Measurements from ENCODE around the gene ANXA5.

Gene ANXA5

DNA sequence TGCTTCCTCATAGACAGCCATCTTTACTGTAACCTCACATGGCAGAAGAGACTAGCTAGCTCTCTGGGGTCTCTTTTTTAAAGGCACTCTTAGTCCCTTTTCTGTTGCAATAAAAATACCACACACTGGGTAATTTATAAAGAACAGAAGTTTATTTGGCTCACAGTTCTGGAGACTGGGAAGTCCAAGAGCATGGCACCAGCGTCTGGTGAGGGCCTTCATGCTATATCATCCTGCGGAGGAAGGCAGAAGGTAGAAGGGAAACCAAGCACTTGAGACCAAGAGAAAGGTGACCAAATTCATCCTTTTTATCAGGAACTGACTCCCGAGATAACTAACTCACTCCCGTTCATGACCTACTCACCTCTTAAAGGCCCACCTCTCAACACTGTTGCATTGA, 5.4 kb upstream of the ANXA5 start:
- H3K4me1 ChIP-seq (ENCODE audit: control insufficient read depth, insufficient read depth, low read length) = no peaks in the 10 kb centered on the region
- CTCF ChIA-PET = no interaction called here

GRCh38 chr4:121701263-121701662, 4.5 kb upstream of the ANXA5 start:
- H3K9me3 ChIP-seq (ENCODE audit: control insufficient read depth, insufficient read depth, low read depth, low read length) = no peaks in the 10 kb centered on the region
- no peak overlapping the region for H3K27ac ChIP-seq (ENCODE audit: extremely low read depth, low read depth, low read length)
- TF ChIP-seq, protein P1, sequence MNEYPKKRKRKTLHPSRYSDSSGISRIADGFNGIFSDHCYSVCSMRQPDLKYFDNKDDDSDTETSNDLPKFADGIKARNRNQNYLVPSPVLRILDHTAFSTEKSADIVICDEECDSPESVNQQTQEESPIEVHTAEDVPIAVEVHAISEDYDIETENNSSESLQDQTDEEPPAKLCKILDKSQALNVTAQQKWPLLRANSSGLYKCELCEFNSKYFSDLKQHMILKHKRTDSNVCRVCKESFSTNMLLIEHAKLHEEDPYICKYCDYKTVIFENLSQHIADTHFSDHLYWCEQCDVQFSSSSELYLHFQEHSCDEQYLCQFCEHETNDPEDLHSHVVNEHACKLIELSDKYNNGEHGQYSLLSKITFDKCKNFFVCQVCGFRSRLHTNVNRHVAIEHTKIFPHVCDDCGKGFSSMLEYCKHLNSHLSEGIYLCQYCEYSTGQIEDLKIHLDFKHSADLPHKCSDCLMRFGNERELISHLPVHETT (tag by site-specific recombination; IDR thresholded peaks at IDR 0.05) = no peak
- no peak for TF ChIP-seq ZNF600 (tag by site-specific recombination; IDR thresholded peaks at IDR 0.05)
- TF ChIP-seq ZNF560 (tag by site-specific recombination; IDR thresholded peaks at IDR 0.05; ENCODE audit: borderline replicate concordance) = no peak
- TF ChIP-seq ZNF830 (tag by site-specific recombination; IDR thresholded peaks at IDR 0.05; ENCODE audit: low read depth) = no peak
- TF ChIP-seq ZNF626 (tag by site-specific recombination; IDR thresholded peaks at IDR 0.05) = no peak
- TF ChIP-seq ZNF155 (tag by site-specific recombination; IDR thresholded peaks at IDR 0.05) = no peak
- no peak for TF ChIP-seq MEIS1 (CRISPR knock-in tag; IDR thresholded peaks at IDR 0.05; ENCODE audit: borderline replicate concordance)
- no peak for TF ChIP-seq GFI1B (tag by site-specific recombination; IDR thresholded peaks at IDR 0.05)
- no peak for TF ChIP-seq ZNF701 (tag by site-specific recombination; IDR thresholded peaks at IDR 0.05)
- TF ChIP-seq ZNF23 (tag by site-specific recombination; IDR thresholded peaks at IDR 0.05; ENCODE audit: borderline replicate concordance) = no peak
- no peak for TF ChIP-seq ZNF426 (tag by site-specific recombination; IDR thresholded peaks at IDR 0.05)
- no peak for TF ChIP-seq ZNF211 (tag by site-specific recombination; IDR thresholded peaks at IDR 0.05; ENCODE audit: low read depth)
- TF ChIP-seq ZNF133 (tag by site-specific recombination; IDR thresholded peaks at IDR 0.05) = no peak
- TF ChIP-seq, protein P2, sequence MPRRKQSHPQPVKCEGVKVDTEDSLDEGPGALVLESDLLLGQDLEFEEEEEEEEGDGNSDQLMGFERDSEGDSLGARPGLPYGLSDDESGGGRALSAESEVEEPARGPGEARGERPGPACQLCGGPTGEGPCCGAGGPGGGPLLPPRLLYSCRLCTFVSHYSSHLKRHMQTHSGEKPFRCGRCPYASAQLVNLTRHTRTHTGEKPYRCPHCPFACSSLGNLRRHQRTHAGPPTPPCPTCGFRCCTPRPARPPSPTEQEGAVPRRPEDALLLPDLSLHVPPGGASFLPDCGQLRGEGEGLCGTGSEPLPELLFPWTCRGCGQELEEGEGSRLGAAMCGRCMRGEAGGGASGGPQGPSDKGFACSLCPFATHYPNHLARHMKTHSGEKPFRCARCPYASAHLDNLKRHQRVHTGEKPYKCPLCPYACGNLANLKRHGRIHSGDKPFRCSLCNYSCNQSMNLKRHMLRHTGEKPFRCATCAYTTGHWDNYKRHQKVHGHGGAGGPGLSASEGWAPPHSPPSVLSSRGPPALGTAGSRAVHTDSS (tag by site-specific recombination; IDR thresholded peaks at IDR 0.05) = no peak
- TF ChIP-seq ZNF707 (tag by site-specific recombination; IDR thresholded peaks at IDR 0.05) = no peak
- TF ChIP-seq SETDB1 (IDR thresholded peaks at IDR 0.05; ENCODE audit: insufficient read length, low read length) = no peak
- no peak for TF ChIP-seq ZNF785 (tag by site-specific recombination; IDR thresholded peaks at IDR 0.05)
- no peak overlapping the region for H3K4me3 ChIP-seq (ENCODE audit: low read depth, low read length)
- ChIA-PET CTCF (no interaction called here), POLR2A (no interaction called here)
- no peaks in the 10 kb centered on the region for H3K4me1 ChIP-seq (ENCODE audit: control insufficient read depth, insufficient read depth, low read length)
- H3K36me3 ChIP-seq (ENCODE audit: control insufficient read depth in 2 of 2, insufficient read depth in 1 of 2, low read length in 2 of 2) = no peaks in the 10 kb centered on the region

More for the DNA sequence above, 5.4 kb upstream of the ANXA5 start:
- Histone ChIP-seq H3K4me3 (ENCODE audit: low read depth, low read length) (no peak overlapping the region), H3K36me3 (ENCODE audit: control insufficient read depth in 2 of 2, insufficient read depth in 1 of 2, low read length in 2 of 2) (no peaks in the 10 kb centered on the region), H3K27ac (ENCODE audit: extremely low read depth, low read depth, low read length) (no peak overlapping the region), H3K9me3 (ENCODE audit: control insufficient read depth, insufficient read depth, low read depth, low read length) (no peaks in the 10 kb centered on the region)
- TF ChIP-seq ZIC2 (tag by site-specific recombination; IDR thresholded peaks at IDR 0.05) (no peak), YY1 (tag by site-specific recombination; IDR thresholded peaks at IDR 0.05) (no peak), ZNF558 (tag by site-specific recombination; IDR thresholded peaks at IDR 0.05) (no peak), ZNF138 (tag by site-specific recombination; IDR thresholded peaks at IDR 0.05; ENCODE audit: borderline replicate concordance) (no peak), ZBTB8A (tag by site-specific recombination; IDR thresholded peaks at IDR 0.05) (no peak), ZNF596 (tag by site-specific recombination; IDR thresholded peaks at IDR 0.05) (no peak), ZNF223 (tag by site-specific recombination; IDR thresholded peaks at IDR 0.05) (no peak), ZNF140 (tag by site-specific recombination; IDR thresholded peaks at IDR 0.05) (no peak), KLF16 (tag by site-specific recombination; IDR thresholded peaks at IDR 0.05) (no peak)
- TF ChIP-seq, protein P3, sequence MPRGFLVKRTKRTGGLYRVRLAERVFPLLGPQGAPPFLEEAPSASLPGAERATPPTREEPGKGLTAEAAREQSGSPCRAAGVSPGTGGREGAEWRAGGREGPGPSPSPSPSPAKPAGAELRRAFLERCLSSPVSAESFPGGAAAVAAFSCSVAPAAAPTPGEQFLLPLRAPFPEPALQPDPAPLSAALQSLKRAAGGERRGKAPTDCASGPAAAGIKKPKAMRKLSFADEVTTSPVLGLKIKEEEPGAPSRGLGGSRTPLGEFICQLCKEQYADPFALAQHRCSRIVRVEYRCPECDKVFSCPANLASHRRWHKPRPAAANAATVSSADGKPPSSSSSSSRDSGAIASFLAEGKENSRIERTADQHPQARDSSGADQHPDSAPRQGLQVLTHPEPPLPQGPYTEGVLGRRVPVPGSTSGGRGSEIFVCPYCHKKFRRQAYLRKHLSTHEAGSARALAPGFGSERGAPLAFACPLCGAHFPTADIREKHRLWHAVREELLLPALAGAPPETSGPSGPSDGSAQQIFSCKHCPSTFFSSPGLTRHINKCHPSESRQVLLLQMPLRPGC (tag by site-specific recombination; IDR thresholded peaks at IDR 0.05) = no peak
- TF ChIP-seq, protein P4, sequence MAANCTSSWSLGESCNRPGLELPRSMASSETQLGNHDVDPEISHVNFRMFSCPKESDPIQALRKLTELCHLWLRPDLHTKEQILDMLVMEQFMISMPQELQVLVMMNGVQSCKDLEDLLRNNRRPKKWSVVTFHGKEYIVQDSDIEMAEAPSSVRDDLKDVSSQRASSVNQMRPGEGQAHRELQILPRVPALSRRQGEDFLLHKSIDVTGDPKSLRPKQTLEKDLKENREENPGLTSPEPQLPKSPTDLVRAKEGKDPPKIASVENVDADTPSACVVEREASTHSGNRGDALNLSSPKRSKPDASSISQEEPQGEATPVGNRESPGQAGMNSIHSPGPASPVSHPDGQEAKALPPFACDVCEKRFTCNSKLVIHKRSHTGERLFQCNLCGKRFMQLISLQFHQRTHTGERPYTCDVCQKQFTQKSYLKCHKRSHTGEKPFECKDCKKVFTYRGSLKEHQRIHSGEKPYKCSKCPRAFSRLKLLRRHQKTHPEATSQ (tag by site-specific recombination; IDR thresholded peaks at IDR 0.05) = no peak
- POLR2A ChIA-PET = no interaction called here

All from HEK293 (cell line).